Measurements from ENCODE around the gene ODAD4.
"Not testable (repeated sequence)": the region's sequence is repeated elsewhere in the genome, so short reads cannot be mapped to it uniquely, and the experiment has no call there.

The ODAD4 gene

GRCh38 chr17:41989702-41990419 lies 59.4 kb downstream of the ODAD4 start:
- in situ Hi-C loops (cut with MboI; ENCODE audit: low sequenced_read_pairs) = no loop called here

- in situ Hi-C loops (cut with MboI; ENCODE audit: low sequenced_read_pairs) = no loop called here
Measured at GRCh38 chr17:41992576-41992975, 62.2 kb downstream of the ODAD4 start.

DNA sequence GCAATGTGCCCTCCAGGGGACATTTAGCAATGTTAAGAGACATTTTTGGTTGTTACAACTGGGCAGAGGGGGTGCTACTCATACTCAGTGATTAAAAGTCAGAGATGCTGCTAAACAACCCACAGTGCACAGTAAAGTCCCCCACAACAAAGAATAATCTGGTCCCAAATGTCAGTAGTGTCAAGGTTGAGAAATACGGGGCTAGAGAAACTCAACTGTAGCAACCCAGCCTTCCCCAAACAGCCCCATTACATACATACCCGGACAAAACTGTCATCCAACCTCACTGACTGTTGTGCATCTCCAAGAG lies 66.4 kb downstream of the ODAD4 start:
- in situ Hi-C loops (cut with MboI; ENCODE audit: low sequenced_read_pairs) = no loop called here

DNA sequence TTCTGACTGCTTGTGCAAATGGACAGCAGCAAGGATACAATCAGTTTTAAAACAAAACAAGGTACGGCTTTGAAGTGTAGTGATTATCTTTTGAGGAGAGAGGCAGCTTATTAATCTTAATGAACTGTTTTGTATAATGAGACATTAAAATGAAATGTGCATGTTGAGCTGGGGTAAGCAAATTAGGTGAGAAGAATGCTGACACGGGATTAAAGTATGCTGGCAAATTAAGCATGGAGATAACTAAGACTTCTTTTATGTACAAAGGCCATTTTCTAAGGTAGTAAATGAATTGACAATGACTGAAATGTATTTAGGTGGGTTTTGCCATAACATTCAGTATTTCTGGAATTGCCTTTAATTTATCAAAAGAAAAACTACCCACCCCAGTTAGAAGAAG lies 68.1 kb downstream of the ODAD4 start:
- in situ Hi-C loops (cut with MboI; ENCODE audit: low sequenced_read_pairs) = no loop called here

GRCh38 chr17:42000413-42001133 lies 70.2 kb downstream of the ODAD4 start:
- in situ Hi-C loops (cut with MboI; ENCODE audit: low sequenced_read_pairs) = no loop called here

DNA sequence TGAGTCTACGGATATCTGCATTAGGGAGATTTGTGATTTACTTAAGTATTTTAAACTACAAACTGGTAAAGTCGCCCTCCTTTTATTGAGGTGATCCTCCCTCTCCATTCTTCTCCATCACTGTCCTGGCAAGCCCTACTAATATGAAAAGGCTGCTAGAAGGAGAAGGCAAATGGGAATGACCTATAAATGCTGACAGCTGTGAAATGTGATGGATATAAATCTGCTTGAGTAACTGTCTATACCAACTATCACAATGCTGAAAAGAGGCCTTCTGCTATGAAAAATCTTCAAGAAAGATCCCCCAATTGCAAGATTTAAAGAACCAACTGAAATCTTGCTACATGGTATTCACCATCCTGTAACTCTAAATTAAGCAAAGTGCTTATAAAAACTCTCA lies 71.3 kb downstream of the ODAD4 start:
- in situ Hi-C loops (cut with MboI; ENCODE audit: low sequenced_read_pairs) = no loop called here

GRCh38 chr17:42002175-42002791 lies 71.9 kb downstream of the ODAD4 start:
- in situ Hi-C loops (cut with MboI; ENCODE audit: low sequenced_read_pairs) = no loop called here

GRCh38 chr17:42002792-42003301 lies 72.4 kb downstream of the ODAD4 start:
- in situ Hi-C loops (cut with MboI; ENCODE audit: low sequenced_read_pairs) = no loop called here

DNA sequence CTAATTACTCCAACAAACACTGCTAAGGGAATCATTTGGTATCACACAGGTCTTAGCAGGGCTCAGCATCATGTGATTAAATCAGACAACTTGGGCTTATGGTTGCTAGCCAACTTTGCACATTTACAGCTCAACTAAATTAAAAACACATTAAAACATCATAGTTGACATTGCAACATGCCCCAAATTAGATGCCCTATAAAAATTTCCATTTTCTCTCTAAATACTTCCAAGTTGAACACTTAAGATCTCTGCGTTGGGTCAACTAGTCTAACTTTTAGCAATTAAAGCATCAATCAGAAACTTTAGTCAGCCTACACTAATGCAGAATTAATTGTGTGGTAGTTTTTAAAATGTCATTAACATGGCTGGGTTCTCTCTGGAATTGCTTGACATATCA lies 74.7 kb downstream of the ODAD4 start:
- in situ Hi-C loops (cut with MboI; ENCODE audit: low sequenced_read_pairs) = no loop called here

DNA sequence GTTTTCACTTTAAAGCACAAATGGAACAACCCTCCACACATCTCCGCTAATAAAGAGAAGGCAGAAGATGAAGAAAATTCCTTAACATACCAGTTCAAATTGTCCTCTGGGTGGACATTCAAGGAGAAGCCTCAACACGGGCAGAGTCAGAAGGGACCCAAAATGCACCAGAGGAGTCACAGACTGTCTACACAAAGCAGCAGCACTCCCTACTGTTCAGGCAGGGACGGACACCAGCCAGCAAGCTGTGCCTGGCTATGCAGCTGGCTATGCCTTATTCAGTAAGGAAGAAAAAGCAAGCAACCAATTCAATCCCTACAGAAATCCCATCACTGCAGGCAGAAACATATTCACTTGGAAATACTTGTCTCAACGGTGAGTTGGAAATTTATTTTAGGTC lies 78.8 kb downstream of the ODAD4 start:
- in situ Hi-C loops (cut with MboI; ENCODE audit: low sequenced_read_pairs) = no loop called here

- in situ Hi-C loops (cut with MboI; ENCODE audit: low sequenced_read_pairs) = not testable (repeated sequence)
Measured at GRCh38 chr17:42010266-42010680, 79.9 kb downstream of the ODAD4 start.

DNA sequence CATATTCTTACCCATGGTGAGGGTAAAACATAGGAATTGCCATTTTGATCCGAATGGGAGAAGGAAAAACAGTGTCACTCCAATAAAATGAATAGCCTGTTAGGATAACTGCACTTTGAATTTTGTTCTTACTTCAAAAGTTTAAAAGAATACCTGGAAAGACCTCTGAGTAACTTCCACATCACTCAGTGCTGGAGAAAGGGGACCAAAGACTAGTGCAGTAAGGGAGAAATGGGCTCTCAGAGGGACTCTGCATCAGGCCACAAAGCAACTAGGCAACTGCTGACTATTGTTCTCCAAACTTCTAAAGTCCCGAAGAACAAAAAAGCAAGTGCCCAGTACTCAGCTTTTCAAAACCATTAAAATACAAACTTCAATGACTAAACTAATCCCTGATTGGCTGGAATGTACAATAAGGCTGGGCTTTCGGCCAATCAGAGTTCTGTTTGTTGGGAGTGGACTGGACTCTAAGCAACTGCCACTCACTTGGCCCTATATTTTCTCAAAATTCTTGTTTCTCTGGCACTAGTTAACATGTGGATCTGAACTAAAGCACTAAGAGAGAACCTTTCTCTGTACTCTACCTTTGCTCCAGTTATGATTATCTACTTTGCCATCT lies 80.6 kb downstream of the ODAD4 start:
- in situ Hi-C loops (cut with MboI; ENCODE audit: low sequenced_read_pairs) = no loop called here

DNA sequence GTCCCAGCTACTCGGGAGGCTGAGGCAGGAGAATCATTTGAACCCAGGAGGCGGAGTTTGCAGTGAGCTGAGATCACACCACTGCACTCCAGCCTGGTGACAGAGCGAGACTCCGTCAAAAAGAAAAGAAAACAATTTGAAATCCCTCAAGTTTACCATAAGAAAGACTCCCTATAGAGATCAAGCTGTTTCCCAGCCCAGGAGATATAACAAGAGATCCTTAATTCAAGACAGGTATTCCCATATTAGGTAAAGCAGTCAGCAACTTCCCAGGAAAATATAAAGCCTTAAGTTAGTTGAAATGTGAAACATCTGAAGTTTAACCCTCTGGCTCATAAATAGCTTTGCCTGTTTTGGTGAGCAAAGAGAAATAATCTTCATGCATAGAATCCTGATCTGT lies 81.9 kb downstream of the ODAD4 start:
- in situ Hi-C loops (cut with MboI; ENCODE audit: low sequenced_read_pairs) = not testable (repeated sequence)

DNA sequence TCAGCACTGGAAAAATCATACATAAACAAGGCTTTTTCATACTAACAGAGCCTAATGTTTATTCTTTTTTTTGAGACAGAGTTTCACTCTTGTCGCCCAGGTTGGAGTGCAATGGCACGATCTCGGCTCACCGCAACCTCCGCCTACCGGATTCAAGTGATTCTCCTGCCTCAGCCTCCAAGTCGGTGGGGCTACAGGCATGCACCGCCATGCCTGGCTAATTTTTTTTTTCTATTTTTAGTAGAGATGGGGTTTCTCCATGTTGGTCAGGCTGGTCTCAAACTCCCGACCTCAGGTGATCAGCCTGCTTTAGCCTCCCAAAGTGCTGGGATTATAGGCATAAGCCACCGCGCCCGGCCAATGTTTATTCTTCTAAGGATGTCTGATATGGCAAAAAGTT lies 83.3 kb downstream of the ODAD4 start:
- in situ Hi-C loops (cut with MboI; ENCODE audit: low sequenced_read_pairs) = not testable (repeated sequence)

Data from HL-60/S4 (cell line).